Measurements from ENCODE around the gene VPS8.

- TF ChIP-seq CTCF (IDR thresholded peaks at IDR 0.05) (no peak), POLR2A (IDR thresholded peaks at IDR 0.05) (no peak), EP300 (IDR thresholded peaks at IDR 0.05) (no peak)
These were observed 56.5 kb downstream of the VPS8 start for GRCh38 chr3:184868477-184868876.
